Brain pericyte (primary cell): Measurements from ENCODE around the gene CCR7.

Source experiments
- DNase-seq: peaks from one replicate; pipeline ENCODE4 v3.0.0-alpha.2; 2012; ENCODE audit warnings: low read depth, low spot score

Gene CCR7, protein sequence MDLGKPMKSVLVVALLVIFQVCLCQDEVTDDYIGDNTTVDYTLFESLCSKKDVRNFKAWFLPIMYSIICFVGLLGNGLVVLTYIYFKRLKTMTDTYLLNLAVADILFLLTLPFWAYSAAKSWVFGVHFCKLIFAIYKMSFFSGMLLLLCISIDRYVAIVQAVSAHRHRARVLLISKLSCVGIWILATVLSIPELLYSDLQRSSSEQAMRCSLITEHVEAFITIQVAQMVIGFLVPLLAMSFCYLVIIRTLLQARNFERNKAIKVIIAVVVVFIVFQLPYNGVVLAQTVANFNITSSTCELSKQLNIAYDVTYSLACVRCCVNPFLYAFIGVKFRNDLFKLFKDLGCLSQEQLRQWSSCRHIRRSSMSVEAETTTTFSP

GRCh38 chr17:40564883-40565768, at the start of gene CCR7:
CCR7 (minus strand) TSS chr17:40565472; CDS start chr17:40565409, 63 bp downstream.
- DNase-seq, result no peak

DNA sequence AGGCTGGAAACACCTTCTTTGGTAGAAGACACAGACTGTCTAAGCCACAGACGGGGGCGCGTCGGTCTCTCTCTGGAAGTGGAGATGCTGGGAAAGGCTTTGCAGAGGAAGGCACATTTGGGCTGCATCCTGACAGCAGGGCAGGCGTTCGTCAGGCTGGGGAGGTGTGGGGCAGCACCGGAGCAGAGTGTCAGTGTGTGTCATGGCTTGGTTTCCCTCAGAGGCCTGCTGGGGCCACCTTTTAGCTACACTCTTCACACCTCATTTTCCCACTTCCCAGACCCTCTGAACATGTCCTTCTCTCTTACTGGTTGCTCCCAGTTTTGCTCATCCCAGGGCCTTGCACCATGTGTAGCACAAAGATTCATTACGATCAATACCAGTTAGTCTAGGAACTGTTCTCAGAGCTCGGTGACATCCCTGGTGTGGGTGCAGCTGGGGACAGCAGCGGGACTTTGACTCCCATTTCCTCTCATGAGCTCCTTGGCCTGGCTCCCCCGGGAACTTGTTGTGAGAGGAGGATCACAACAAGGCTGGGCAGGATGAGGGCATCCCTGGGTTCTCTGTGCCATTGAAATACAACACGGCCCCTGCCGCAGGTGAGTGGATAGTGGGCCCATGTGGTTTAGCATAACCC, 49.3 kb upstream of the CCR7 start:
- no peak for DNase-seq

GRCh38 chr17:40613467-40614154, 48.3 kb upstream of the CCR7 start:
- DNase-seq, result no peak

- no peak for DNase-seq
These were observed 47.5 kb upstream of the CCR7 start for GRCh38 chr17:40612599-40613244.

- DNase-seq, result no peak
These were observed 46.7 kb upstream of the CCR7 start for GRCh38 chr17:40611840-40612474.

DNA sequence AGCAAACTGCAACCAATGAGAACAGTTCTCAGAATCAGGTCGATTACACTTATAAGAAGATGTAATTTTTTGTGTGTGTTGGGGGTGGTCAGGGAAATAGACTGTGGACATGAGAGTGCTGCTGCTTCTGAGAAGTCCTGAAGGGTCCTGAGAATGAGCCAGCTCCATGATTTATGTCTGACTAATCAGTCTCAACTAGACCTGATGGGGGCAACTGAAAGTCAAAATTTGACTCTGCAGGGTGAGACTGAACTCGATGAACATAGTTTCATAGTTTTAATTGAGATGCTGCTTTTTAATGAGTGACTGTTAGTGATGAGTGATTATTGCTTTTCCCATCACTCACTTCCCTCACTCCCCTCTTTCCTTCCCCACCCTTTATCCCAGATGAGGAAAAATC, 45.1 kb upstream of the CCR7 start:
- DNase-seq, result no peak

DNA sequence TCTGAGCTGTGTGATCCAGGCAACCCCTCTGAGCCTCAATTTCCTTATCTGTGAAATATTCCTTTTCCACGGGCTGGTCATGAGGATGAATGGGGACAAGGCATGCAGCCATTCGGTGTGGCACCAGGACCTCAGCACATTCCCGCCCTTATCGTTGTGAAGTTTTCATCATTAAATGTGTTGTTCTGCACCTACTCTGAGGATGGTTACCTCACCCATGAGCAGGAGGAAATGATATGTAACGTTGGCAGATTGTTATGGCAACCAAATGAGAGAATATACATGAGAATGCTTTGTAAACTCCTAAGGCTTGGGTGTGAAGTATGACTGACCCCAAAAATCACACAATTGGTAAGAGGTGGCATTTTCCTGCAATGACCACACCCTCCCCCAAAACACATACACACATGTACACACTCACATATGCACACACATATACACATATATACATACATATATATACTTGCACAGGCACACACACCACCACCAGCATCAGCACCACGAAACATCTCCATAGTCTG, 42.8 kb upstream of the CCR7 start:
- DNase-seq, result no peak

DNA sequence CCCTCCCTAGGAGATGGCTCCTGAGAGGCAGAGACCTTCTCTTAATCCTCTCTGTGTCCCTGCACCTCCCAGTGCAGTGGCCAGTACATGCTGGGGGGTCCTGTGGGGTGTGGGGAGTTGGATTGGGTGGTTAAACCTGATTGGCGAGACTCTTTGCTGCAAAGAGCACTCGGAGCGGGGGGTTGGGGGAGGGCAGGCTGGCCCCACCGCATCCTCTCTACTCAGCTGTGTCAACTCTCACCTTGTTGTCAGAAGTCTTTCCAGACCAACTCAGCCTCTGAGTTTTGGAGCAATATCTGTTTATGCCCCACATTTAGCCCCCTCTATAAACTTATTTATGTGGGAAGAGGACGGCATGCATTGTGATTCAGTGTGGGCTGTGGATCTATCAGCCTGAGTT, 42.4 kb upstream of the CCR7 start:
- no peak for DNase-seq

DNA sequence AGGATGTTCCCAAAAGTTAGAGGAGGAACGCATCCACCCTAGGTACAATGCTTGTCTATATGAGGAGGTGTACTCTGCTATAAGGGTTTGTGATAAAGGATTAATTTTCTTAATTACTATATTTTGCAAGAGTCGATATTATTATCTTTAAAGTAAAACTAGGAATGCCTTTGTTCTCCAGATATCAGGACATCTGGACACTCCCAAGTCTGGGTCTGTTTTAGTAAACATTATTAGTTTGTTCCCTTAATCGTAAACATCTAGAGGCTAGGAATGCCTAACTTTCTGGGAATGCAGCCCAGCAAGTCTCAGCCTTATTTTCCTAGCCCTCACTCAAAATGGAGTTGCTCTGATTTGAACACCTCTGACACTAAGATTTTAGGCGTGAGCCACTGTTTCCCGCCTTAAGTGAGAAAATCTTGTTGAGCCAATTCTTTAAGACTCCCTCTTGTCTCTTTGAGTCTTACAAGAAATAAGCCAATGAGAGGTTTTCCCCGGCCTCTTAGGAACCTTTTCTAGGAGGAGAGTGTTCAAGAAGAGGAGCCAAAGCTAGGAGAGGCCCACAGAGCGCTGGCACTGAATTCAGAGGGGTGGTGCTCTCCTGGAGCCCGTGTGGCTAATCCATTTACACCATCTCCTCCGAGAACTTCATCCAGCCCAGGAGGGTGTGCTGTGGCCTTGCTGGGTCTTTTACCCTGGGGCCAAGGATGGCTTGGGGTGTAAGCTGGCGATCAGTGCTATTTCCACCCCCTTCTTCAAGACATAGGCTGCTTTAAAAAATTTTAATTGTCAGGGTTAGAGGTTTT, 41.5 kb upstream of the CCR7 start:
- DNase-seq, result no peak

- no peak for DNase-seq
These were observed 40.0 kb upstream of the CCR7 start for GRCh38 chr17:40605306-40605705.

- no peak for DNase-seq
These were observed 39.2 kb upstream of the CCR7 start for GRCh38 chr17:40604327-40605080.

GRCh38 chr17:40602445-40603443, 37.5 kb upstream of the CCR7 start:
- DNase-seq, result no peak

- no peak for DNase-seq
These were observed 35.3 kb upstream of the CCR7 start for GRCh38 chr17:40600486-40601046.

- no peak for DNase-seq
These were observed 34.1 kb upstream of the CCR7 start for GRCh38 chr17:40599468-40599763.

DNA sequence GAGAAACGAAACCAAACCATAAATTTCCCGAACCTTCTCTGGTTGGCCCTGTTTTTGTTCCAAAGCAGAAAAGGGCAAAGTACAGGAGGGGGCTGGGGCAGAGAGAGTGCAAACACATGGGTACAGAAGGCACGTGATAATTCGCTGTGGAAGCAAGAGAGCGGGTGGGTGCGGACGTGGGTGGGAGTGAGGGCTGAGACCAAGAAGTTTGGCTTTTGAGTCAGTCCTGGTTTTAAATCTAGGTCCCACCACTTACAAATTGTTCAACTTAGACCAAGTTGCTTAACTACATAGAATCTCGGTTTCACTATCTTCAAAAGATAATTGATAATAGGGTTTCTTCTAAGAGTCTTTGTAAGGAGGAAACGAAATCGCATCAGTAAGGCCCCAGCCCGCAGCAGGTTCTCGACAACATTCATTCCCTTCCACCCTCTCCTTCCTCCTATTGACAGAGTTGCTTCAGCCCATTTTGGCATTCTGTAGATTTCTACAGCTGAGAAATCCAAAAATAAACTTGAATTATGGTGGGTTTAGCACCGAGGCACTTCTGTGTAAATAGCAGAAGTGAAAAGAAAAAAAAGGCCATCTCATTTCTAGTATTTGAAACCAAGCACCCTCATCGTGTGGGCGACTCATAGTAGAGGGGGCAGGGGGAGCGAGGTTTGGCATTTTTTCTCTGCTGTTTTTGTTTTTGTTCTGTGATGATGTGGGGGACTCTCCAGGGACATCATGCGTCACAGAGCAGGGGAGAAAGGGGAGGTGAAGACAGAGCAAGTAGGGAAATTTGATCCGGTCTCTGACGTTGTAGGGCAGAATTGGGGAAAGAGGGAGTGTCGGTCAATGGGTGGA, 33.6 kb upstream of the CCR7 start:
- DNase-seq, result peak; percentile 66

- DNase-seq, result no peak
These were observed 33.0 kb upstream of the CCR7 start for GRCh38 chr17:40598301-40598618.
